Ovary (tissue), 3 donors: ENCODE results near the gene HABP2.

ENCODE experiments used
- POLR2A ChIP-seq: fragments of 450-650 bp; IDR thresholded peaks from one replicate; pipeline ENCODE4 v1.6.1; 2017; ENCODE audit warnings: antibody characterized with exemption, mild to moderate bottlenecking, moderate library complexity
- TF ChIP-seq, protein P1 (sequence below), 3 donors: fragments of 450-650 bp in 2 of 3; fragments of 200-600 bp in 1 of 3; IDR thresholded peaks; one replicate each; pipeline versions ENCODE4 v1.5.1 to v1.8.0; 2016 to 2022; ENCODE audit warnings: antibody characterized with exemption in 3 of 3, mild to moderate bottlenecking in 1 of 3
- donor health status: DM: no; HTN: no; CAD: no.

DNA sequence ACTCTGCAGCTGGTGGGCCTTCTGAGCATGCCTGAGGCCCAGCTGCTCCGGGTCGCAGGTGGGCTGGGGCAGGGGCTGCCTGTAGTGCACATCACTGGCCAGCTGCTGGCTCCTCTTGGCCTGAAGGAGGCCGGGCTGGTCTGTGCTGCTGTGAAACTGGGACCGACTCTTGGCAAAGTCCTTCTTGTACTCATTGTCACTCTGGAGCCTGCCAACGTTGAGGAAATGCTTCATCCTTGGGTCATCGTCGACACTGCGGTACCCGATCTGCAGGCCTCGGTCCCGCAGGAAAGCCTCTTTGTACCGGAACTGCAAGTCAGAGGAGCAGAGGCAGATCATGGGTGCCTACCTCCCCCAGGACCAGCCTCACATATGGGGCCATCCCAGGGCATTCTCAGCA, 37.7 kb downstream of the HABP2 start:
- TF ChIP-seq, protein P1, sequence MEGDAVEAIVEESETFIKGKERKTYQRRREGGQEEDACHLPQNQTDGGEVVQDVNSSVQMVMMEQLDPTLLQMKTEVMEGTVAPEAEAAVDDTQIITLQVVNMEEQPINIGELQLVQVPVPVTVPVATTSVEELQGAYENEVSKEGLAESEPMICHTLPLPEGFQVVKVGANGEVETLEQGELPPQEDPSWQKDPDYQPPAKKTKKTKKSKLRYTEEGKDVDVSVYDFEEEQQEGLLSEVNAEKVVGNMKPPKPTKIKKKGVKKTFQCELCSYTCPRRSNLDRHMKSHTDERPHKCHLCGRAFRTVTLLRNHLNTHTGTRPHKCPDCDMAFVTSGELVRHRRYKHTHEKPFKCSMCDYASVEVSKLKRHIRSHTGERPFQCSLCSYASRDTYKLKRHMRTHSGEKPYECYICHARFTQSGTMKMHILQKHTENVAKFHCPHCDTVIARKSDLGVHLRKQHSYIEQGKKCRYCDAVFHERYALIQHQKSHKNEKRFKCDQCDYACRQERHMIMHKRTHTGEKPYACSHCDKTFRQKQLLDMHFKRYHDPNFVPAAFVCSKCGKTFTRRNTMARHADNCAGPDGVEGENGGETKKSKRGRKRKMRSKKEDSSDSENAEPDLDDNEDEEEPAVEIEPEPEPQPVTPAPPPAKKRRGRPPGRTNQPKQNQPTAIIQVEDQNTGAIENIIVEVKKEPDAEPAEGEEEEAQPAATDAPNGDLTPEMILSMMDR (IDR thresholded peaks at IDR 0.05): no peak
- no peak for TF ChIP-seq POLR2A
